H1 (cell line): ENCODE measurements around the gene FLT1. TPM values are rescaled to one million over a fixed set of nuclear protein-coding genes. Genes with fewer than 3 reads are reported as not detected.

ENCODE experiments used
- PHF8 ChIP-seq: fragments of 200-600 bp; sonication (generic); conservative IDR thresholded peaks from 2 replicates; pipeline ENCODE4 v1.7.1; 2012; ENCODE audit warnings: low read depth, mild to moderate bottlenecking, inconsistent platforms, low read length, moderate library complexity
- TAF7 ChIP-seq: optimal IDR thresholded peaks from 2 replicates; pipeline ENCODE3; 2011; ENCODE audit warnings: low read depth, mild to moderate bottlenecking, inconsistent platforms, low read length, moderate library complexity, borderline replicate concordance
- TBP ChIP-seq: IDR thresholded peaks from 2 replicates; pipeline ENCODE4 v1.6.1; 2011; ENCODE audit warnings: low read depth, low read length, improper control_type of control experiment
- polyA plus RNA-seq, 7 experiments: library from polyadenylated mRNA; depleted of rRNA in 3 of 7; stranded (reverse) in 5 of 7; unstranded in 2 of 7; fragments of >200 nt in 5 of 7; fragments of 200-250 nt in 2 of 7; gene quantifications; 1 replicate in 5 of 7; 2 replicates in 1 of 7; 4 replicates in 1 of 7; pipeline versions ENCODE4 v1.2.1 to v1.2.3, GENCODE V29; 2011 to 2013; ENCODE audit warnings: missing spikeins in 2 of 7, mixed read lengths in 2 of 7
- total RNA-seq: library from RNA; stranded (reverse); fragmentation: NEBNext Ultra II Directional; extraction: Animal tissue kit (Norgen Biotek cat#: 25700); gene quantifications from 2 replicates; pipeline ENCODE4 v1.2.1, GENCODE V29; 2021

Gene FLT1
- total and polyA plus RNA-seq, 2 of the 8 experiments (the other 6 are each of a cell fraction or from before 2014, with no cell fraction given) = 19.7 to 90.2 TPM

DNA sequence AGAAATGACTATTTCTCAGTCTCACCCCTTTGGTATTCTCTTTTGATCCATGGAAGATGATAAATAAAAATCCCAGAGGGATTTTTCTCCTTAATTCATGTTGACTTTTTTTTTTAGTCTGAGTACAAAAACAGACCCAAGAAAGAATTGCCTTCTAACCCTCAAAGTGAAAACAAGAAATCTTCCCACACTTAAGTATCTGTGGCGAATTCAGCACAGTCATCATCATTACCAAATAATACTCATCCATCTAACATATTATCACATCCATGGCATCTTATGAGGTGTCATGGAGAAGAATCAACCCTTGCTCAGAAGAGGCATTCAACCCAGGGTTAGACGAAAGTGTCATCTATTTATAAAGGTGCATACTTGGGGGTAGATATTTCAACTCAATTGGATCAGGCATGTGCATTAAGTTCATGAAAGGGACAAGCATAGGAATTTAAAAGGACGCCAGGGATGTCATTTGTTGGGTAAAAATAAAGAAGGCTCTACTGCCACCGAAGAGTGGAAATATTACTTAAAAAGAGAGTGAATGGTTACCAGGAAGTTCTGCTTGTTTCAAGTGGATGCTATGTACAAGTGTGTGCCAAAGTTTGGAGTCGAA lies 101.9 kb downstream of the FLT1 start (continued):
- no peak for TF ChIP-seq TBP
- no peak for TF ChIP-seq PHF8
- no peak for TF ChIP-seq TAF7
